ENCODE data around the gene GFY.

The GFY gene

GRCh38 chr19:49425178-49425577, at the start of gene GFY:
Gene GFY (plus strand): TSS chr19:49425388. CDS start chr19:49426431, 1,043 bp downstream.
- DNase-seq: no peak

- no peak for DNase-seq
Measured at GRCh38 chr19:49378512-49378911, 46.7 kb upstream of the GFY start.

GRCh38 chr19:49380391-49380790, 44.8 kb upstream of the GFY start:
- DNase-seq: no peak

GRCh38 chr19:49382639-49383038, 42.5 kb upstream of the GFY start:
- DNase-seq: no peak

- no peak for DNase-seq
Measured at GRCh38 chr19:49383599-49383998, 41.6 kb upstream of the GFY start.

- DNase-seq: no peak
Measured at GRCh38 chr19:49387936-49388372, 37.2 kb upstream of the GFY start, which contains the start of gene KASH5. Gene KASH5 (plus strand): TSS chr19:49388249. CDS start chr19:49390884, 2,635 bp downstream.

GRCh38 chr19:49389406-49389805, 35.8 kb upstream of the GFY start:
- no peak for DNase-seq

GRCh38 chr19:49390131-49390928, 34.9 kb upstream of the GFY start:
- DNase-seq: no peak

- DNase-seq: no peak
Measured at GRCh38 chr19:49390929-49391359, 34.2 kb upstream of the GFY start.

- DNase-seq: peak; percentile 70 to 71
Measured at GRCh38 chr19:49391581-49392399, 33.4 kb upstream of the GFY start.

GRCh38 chr19:49393881-49394280, 31.3 kb upstream of the GFY start:
- no peak for DNase-seq

- DNase-seq: no peak
Measured at GRCh38 chr19:49395581-49396407, 29.4 kb upstream of the GFY start.

GRCh38 chr19:49396738-49397505, 28.3 kb upstream of the GFY start:
- no peak for DNase-seq

GRCh38 chr19:49398001-49398615, 27.1 kb upstream of the GFY start:
- DNase-seq: no peak

GRCh38 chr19:49398931-49399330, 26.3 kb upstream of the GFY start:
- no peak for DNase-seq

GRCh38 chr19:49400029-49400428, 25.2 kb upstream of the GFY start:
- no peak for DNase-seq

- DNase-seq: no peak
Measured at GRCh38 chr19:49403404-49404187, 21.6 kb upstream of the GFY start.

- no peak for DNase-seq
Measured at GRCh38 chr19:49407079-49407478, 18.1 kb upstream of the GFY start.

GRCh38 chr19:49407482-49408015, 17.6 kb upstream of the GFY start:
- DNase-seq: no peak

GRCh38 chr19:49408816-49409440, 16.3 kb upstream of the GFY start:
- DNase-seq: no peak
